COLO829 (cell line): ENCODE results near the gene ACMSD.
"Not testable (repeated sequence)": the region's sequence is repeated elsewhere in the genome, so short reads cannot be mapped to it uniquely, and the experiment has no call there.

Experiments used
- DNase-seq: peaks from one replicate; pipeline ENCODE4 v3.0.0; 2012; ENCODE audit warnings: low spot score

The ACMSD gene

DNA sequence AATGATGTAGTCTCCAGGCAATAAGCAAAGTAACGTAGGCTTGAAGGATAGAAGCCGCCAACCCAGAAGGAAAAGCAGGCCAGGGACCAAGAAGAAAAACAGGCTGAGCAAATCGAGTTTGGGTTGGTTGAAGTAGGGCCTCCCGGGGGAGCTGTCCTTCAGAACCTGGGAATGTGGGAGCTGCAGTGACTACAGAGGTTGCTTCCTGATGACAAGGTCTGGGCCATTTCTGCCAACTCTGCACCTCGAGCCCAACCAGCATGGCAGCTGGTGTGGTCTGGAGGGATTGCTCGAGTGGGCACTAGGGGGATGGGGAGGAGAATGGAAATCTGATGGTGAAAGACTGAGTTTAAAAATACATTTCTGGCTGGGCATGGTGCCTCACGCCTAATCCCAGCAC is 14.1 kb downstream of the ACMSD start:
- no peak for DNase-seq

DNA sequence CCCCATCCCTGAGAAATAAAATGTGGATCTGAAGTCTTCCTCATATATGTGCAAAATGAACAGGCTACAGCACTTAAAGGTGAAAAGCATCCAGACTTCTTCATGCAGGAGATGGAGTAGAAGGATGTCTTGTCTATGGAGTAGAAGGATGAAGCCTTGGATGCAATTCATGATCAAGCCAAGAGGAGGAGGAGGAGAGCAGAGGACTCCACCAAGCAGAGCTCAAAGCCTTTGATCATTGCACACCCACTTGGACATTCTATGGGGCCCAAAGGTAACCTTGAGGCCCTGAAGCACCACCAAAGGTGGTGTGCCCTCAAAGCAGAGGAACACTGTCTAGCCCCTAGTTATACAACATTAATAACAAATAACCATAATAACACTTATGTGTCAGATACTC is 17.3 kb downstream of the ACMSD start:
- DNase-seq: no peak

DNA sequence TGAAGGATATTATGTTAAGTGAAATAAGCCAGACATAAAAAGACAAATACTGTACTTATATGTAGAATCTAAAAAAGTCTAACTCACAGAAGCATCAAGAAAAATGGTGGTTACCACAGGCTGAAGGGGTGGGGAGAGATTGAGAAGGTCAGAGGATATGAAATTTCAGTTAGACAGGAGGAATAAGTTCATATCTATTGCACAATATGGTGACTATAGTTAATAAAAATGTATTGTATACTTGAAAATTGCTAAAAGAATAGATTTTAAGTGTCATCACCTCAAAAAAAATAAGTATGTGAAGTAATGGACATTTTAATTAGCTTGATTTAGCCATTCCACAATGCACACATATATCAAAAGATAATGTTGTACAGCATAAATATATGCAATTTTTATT is 19.8 kb downstream of the ACMSD start:
- DNase-seq: no peak

- DNase-seq: no peak
Observed at GRCh38 chr2:134861173-134861572, 22.8 kb downstream of the ACMSD start.

GRCh38 chr2:134862069-134862468 is 23.7 kb downstream of the ACMSD start:
- DNase-seq: no peak

DNA sequence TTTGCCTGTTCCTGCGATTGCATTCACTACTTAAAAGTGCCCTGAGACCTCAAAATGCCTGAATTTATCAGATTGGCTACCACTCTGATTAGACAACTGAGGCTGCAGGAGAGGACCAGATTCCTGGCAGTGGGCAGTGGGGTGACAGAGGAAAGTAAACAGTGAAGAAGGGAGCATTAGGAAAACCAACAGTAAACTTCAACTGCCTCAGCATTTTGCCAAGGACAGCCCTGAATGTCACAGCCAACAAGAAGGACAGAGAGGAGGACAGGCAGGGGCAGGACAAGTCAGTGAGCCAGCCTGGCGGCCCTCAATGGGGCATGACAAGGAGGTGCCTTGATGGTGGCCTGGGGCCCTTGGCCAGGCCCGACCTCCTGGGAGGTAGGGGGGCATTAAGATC is 24.3 kb downstream of the ACMSD start:
- DNase-seq: no peak

DNA sequence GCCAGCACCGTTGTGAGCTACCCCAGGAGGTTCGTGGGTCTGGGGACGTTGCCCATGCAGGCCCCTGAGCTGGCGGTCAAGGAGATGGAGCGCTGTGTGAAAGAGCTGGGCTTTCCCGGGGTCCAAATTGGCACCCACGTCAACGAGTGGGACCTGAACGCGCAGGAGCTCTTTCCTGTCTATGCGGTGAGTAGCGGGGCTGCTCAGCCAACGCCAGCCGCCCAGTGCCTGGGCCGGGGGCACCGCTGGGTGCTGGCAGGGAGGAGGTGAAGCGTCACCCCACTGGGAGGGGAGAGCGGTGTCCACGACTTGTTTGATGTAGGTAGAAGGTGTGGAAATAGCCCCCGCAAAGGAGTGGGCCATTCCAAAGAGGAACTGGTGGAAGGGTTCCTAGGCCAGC is 25.0 kb downstream of the ACMSD start:
- DNase-seq: no peak

DNA sequence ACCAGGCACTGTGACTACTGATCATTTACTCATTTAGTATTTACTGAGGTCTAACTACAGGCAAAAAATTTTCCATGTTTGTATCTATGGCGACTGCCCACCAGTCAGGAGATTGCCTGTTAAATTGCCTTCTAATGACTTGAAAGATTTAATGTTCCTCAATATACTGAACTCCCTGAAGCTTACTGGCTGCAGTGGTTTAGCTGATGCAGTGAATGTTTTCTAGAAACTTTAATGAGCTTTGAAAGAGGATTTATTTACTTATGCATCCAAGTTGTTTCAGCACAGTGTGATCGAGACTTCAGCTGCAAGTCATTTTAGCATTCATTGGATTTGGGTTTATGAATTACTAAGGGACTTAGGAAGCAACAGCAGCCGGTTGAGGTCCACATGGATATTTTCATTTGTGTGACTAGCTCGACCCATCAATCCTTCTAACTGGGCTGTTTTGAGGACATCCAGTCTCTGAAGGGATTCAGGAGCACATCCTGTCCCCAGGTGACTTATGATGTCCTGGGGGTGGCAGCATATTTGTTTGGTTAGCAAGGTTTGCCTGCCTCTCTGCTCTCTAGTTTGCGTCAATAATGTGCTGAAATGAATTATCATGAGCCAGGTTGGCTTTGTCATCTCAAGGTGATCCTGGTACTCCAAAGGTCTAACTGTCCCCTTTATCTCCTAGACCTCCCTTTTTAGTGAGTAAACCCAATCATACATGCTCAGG is 26.8 kb downstream of the ACMSD start:
- DNase-seq: no peak

DNA sequence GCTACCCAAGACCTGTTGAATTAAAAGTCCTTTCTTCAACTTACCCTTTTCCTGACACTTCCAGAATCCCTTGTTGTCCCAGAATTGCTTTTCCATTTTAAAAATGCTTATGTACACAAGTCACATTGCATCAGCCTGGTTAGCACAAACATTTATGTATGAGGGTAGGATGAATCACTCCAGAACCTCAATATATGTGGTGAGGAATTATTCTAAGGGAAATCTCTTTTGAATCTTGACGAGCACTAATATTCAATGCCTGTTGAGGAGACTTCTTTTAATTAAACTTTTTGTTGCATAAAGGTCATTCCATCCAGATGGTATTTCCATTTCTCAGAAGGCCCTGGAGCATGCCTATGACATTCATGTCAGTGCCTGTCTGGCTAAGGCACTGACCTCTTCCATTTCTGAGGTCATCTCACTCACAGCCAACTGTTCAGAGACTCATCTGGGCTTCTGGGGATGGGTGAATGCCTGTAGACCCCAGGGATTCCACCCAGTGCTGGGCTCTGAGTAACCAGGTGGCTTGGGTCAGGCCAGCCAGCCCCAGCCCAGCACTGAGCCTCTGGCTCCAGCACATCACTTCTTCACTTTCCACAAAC is 28.2 kb downstream of the ACMSD start:
- no peak for DNase-seq

DNA sequence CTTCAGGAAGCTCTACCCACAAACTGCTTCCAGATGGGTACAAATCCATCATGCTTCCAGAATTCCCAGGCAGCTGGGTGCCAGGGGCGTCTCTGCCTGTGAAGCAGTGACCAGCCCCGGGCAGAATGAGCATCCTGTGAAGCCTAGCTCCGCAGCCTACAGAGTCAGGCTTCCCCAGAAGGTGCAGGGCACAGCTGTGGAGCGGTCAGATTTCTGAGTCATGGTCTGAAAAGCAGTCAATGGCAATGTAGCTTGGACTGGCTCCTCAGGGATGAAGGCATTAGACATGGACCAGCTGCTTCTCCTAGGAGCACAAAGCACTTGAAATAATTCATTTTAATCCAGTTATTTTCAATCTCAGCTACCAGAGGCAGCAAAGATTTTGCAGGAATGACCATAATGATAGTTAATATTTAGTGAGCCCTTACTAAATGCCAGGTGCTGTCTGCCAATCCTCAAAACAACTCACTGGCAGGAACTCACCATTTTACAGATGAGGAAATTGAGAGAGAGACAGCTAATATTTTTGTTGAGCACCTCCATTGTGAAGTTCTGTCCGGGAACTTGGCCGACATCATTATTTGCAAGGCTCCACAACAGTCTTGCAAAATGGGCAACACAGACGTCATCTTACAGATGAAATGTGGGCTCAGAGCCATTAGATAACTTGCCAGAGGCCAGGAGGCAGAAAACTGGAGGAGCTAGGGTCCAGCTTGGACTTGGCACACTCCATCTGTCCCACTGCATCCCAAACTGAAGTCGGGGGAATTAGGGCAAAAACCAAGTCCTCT is 31.7 kb downstream of the ACMSD start:
- DNase-seq: no peak

DNA sequence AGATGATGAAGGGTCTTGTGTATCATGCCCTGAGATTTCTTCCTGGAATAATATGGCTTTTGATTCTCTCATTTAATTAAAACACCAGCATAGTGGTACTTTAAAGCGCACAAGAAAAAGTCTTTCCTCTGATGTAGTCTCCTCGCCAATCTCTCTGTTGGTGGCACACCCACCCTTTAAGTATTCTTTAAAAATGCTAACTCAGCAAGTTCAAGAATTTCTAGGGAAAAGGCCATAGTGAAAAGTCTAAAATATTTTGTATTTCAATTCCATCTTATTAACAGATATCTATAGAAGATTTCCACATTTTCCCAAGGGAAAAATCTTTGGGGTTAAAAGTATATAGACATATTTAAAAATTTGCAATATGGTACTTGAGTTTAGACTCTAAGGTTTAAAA is 34.7 kb downstream of the ACMSD start:
- no peak for DNase-seq

DNA sequence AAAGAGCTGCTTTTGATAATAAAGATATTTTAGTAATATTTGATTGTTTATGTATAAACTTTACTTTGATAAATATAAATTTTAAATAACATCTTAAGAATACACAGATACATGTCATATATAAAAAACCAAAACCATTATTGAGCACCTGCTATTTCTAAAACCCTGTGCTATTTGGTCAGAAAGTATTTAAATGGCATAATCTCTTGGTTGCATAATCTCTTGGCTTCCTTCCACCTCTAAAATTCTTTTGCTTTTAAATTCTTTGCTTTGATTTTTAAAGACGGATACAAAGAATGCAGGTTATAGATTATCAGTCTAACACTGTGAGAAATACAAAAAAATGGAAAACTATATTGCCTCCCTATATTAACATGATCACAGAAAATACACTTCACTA is 36.9 kb downstream of the ACMSD start:
- no peak for DNase-seq

DNA sequence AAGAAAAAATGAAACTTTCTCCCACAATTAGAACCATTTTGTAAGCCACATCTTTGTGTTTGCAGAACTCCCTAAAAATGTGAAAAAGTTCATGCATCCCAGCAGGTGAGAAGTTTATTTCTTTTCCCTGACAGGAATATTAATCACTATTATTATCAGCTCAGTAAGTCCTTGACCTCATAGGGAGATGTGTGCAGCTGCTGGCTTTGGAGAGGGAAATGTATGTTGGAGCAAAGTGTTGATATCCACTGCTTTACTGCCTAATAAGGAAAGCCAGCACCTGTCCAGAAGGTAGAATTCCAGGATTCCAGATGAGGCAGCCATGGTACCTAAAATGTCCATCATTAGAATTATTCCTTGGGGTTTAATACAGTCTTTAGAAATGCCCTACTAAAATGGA is 44.4 kb downstream of the ACMSD start:
- DNase-seq: no peak

GRCh38 chr2:134883552-134884293 is 45.3 kb downstream of the ACMSD start:
- no peak for DNase-seq

- DNase-seq: no peak
Observed at GRCh38 chr2:134884435-134884834, 46.0 kb downstream of the ACMSD start.

GRCh38 chr2:134892282-134893035 is 54.0 kb downstream of the ACMSD start:
- no peak for DNase-seq

DNA sequence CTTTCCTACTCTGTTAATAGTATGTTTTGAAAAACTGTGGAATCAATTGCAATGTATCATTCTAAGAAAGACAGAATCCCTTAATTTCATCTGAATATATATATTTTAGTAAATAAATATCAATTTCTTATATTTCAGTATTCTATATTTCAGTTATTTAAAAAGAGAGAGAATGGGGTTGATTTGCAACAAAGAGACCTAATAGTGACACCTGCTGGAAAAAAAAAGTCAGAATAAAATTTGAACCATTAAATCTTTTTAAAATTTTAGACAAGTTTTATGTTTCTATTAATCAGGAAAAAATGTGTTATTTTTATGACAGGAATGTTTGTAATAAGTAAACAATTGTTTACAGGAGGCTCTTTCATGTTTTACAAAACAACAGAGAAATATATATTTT is 59.5 kb downstream of the ACMSD start:
- DNase-seq: no peak

- DNase-seq: no peak
Observed at GRCh38 chr2:134899204-134899603, 60.8 kb downstream of the ACMSD start.

- DNase-seq: no peak
Observed at GRCh38 chr2:134900151-134900550, 61.7 kb downstream of the ACMSD start.

- not testable (repeated sequence) for DNase-seq
Observed at GRCh38 chr2:134903701-134904100, 65.3 kb downstream of the ACMSD start.

GRCh38 chr2:134905168-134905567 is 66.8 kb downstream of the ACMSD start:
- no peak for DNase-seq

GRCh38 chr2:134906726-134907125 is 68.3 kb downstream of the ACMSD start:
- no peak for DNase-seq
